Right atrium auricular region (tissue), 2 donors: ENCODE results near the gene LONP1. TPM values are rescaled to one million over a fixed set of nuclear protein-coding genes. Genes with fewer than 3 reads are reported as not detected.

ENCODE experiments used
- DNase-seq: peaks from one replicate; pipeline ENCODE4 v3.0.0-alpha.2; 2019; ENCODE audit warnings: low spot score
- H3K27ac ChIP-seq, 2 donors: fragments of 200-600 bp; sonication (generic); 1 replicate in 1 of 2; 2 replicates in 1 of 2; pipeline ENCODE4 v1.5.1; 2016 to 2019
- H3K27me3 ChIP-seq, 2 donors: fragments of 200-600 bp; sonication (generic); one replicate each; pipeline versions ENCODE4 v1.5.1 to v1.6.0; 2017 to 2019
- H3K36me3 ChIP-seq: fragments of 200-600 bp; sonication (generic); one replicate; pipeline ENCODE4 v1.5.1; 2016
- H3K4me1 ChIP-seq, 2 donors: fragments of 200-600 bp; sonication (generic); one replicate each; pipeline versions ENCODE4 v1.5.1 to v1.6.0; 2017 to 2019
- H3K4me3 ChIP-seq, 2 donors: fragments of 200-600 bp; sonication (generic); 1 replicate in 1 of 2; 2 replicates in 1 of 2; pipeline ENCODE4 v1.5.1; 2017 to 2019; ENCODE audit warnings: mild to moderate bottlenecking in 1 of 2, moderate library complexity in 1 of 2
- H3K9me3 ChIP-seq, 2 donors: fragments of 200-600 bp; sonication (generic); one replicate each; pipeline ENCODE4 v1.5.1; 2019
- CTCF ChIP-seq, 2 donors: fragments of 200-600 bp; sonication (generic); IDR thresholded peaks; one replicate each; pipeline ENCODE4 v1.5.1; 2019; ENCODE audit warnings: antibody characterized with exemption in 2 of 2
- total RNA-seq, 2 donors: library from RNA; depleted of rRNA; stranded (reverse); fragments of >200 nt; gene quantifications; one replicate each; pipeline ENCODE4 v1.1.0, GENCODE V29; 2016

Gene LONP1
- total RNA-seq, 2 donors from 2014 or later, result 65.0 to 65.4 TPM

GRCh38 chr19:5686647-5687359 lies 33.1 kb downstream of the LONP1 start:
- peak overlapping the region; percentile 59 to 71 for H3K27ac ChIP-seq
- DNase-seq, result peak; percentile 96

DNA sequence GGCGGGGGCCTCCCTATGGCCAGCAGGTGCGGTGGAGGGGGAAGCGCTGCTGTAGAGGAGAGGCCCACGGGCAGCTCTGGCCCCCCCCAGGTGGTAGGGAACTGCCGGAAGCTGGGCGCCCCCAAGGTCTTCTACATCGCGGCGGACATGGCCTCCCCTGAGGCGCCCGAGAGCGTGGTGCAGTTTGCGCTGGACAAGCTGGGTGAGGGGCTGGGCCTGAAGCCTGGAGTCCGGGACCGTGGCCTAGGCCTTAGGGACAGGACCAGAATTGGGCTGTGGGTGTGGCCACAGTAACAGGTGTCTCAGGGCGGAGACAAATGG lies 33.7 kb downstream of the LONP1 start:
- no peaks in the 10 kb centered on the region for H3K9me3 ChIP-seq
- peak overlapping the region; percentile 59 to 71 for H3K27ac ChIP-seq
- H3K4me3 ChIP-seq, result peak overlapping the region; percentile 34 to 59
- H3K27me3 ChIP-seq, result no peaks in the 10 kb centered on the region
- peaks cover 0 to 18% of the 10 kb centered on the region in 2 donors for H3K4me1 ChIP-seq
- no peak for TF ChIP-seq CTCF (IDR thresholded peaks at IDR 0.05)
- no peak for DNase-seq
- no peaks in the 10 kb centered on the region for H3K36me3 ChIP-seq

More at GRCh38 chr19:5686647-5687359, 33.1 kb downstream of the LONP1 start:
- Histone ChIP-seq H3K9me3 (no peaks in the 10 kb centered on the region), H3K4me1 (peaks cover 0 to 21% of the 10 kb centered on the region in 2 donors), H3K36me3 (peaks cover 3% of the 10 kb centered on the region), H3K4me3 (peak overlapping the region; percentile 34 to 59), H3K27me3 (no peaks in the 10 kb centered on the region)
- peak; percentile 85 to 90 for TF ChIP-seq CTCF (IDR thresholded peaks at IDR 0.05)

- no peaks in the 10 kb centered on the region for H3K9me3 ChIP-seq
- no peak for DNase-seq
- no peak for TF ChIP-seq CTCF (IDR thresholded peaks at IDR 0.05)
- H3K27me3 ChIP-seq, result no peaks in the 10 kb centered on the region
- H3K27ac ChIP-seq, result no peak overlapping the region
- H3K4me3 ChIP-seq, result no peak overlapping the region
- H3K4me1 ChIP-seq, result peaks cover 0 to 16% of the 10 kb centered on the region in 2 donors
- no peaks in the 10 kb centered on the region for H3K36me3 ChIP-seq
These were observed 35.1 kb downstream of the LONP1 start for GRCh38 chr19:5684694-5685430.

DNA sequence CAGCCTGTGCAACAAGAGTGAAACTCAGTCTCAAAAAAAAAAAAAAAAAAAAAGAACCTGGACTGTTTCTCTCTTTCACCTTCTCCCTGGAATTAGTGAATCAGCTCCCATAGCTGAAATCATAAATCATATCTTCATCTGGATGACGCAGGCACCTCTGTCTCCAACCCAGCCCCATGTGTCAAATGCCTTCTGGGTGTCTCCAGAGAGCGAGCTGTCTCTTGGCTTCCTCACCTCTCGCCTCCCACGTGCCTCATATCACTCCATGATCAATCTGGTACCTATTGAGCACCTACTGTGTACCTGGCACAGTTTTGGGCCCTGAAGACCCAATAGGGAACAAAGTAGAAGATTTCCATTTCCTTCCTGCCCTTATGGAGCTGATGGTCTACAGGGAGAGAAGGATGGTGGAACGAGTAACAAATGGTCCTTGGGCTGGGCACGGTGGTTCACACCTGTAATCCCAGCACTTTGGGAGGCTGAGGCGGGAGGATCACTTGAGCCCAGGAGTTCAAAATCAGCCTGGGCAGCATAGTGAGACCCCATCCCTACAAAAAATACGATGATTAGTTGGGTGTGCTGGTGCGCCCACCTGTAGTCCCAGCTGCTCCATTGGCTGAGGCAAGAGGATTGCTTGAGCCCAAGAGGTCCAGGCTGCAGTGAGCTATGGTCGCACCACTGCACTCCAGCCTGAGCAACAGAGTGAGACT lies 36.6 kb downstream of the LONP1 start:
- Histone ChIP-seq H3K27ac (no peak overlapping the region), H3K4me1 (peaks cover 0 to 28% of the 10 kb centered on the region in 2 donors), H3K9me3 (no peaks in the 10 kb centered on the region), H3K27me3 (no peaks in the 10 kb centered on the region), H3K4me3 (no peak overlapping the region), H3K36me3 (peaks cover 4% of the 10 kb centered on the region)
- DNase-seq, result no peak
- TF ChIP-seq CTCF (IDR thresholded peaks at IDR 0.05), result no peak

GRCh38 chr19:5682107-5682482 lies 37.9 kb downstream of the LONP1 start:
- Histone ChIP-seq H3K27ac (no peak overlapping the region), H3K4me3 (no peak overlapping the region), H3K4me1 (peaks cover 0 to 23% of the 10 kb centered on the region in 2 donors), H3K36me3 (peaks cover 12% of the 10 kb centered on the region), H3K27me3 (no peaks in the 10 kb centered on the region), H3K9me3 (no peaks in the 10 kb centered on the region)
- no peak for TF ChIP-seq CTCF (IDR thresholded peaks at IDR 0.05)
- no peak for DNase-seq
